ENCODE results near the gene ARFRP1. TPM values are rescaled to one million over a fixed set of nuclear protein-coding genes. Genes with fewer than 3 reads are reported as not detected.

Gene ARFRP1
- total and polyA plus RNA-seq, 2 of the 13 experiments (the other 11 are each of a cell fraction or from before 2014, with no cell fraction given) = 32.0 to 51.1 TPM

- peak; percentile 76; the same call in 1 of the 2 replicates for TF ChIP-seq MIER3 (CRISPR knock-in tag; IDR thresholded peaks at IDR 0.05; ENCODE audit: borderline replicate concordance)
- no peak for TF ChIP-seq ZNF775 (CRISPR knock-in tag; IDR thresholded peaks at IDR 0.05; ENCODE audit: borderline replicate concordance)
- peak; percentile 35; the same call in 1 of the 2 replicates for TF ChIP-seq HMGXB3 (CRISPR knock-in tag; IDR thresholded peaks at IDR 0.05; ENCODE audit: borderline replicate concordance)
- TF ChIP-seq TERF1 (CRISPR knock-in tag; IDR thresholded peaks at IDR 0.05) = no peak
- peak; percentile 97 for TF ChIP-seq MED1 (CRISPR knock-in tag; IDR thresholded peaks at IDR 0.05)
- TF ChIP-seq ZNF33B (CRISPR knock-in tag; IDR thresholded peaks at IDR 0.05) = peak; percentile 93; the same call in 1 of the 2 replicates
- no peak for TF ChIP-seq NONO (IDR thresholded peaks at IDR 0.05)
- TF ChIP-seq NONO (CRISPR knock-in tag; conservative IDR thresholded peaks at IDR 0.05) = peak; percentile 98
- TF ChIP-seq MIXL1 (CRISPR knock-in tag; IDR thresholded peaks at IDR 0.05) = peak; percentile 46
- peak; percentile 82; the same call in 1 of the 2 replicates for TF ChIP-seq ETV5 (CRISPR knock-in tag; IDR thresholded peaks at IDR 0.05; ENCODE audit: borderline replicate concordance)
- 0 out of 2 replicates have a peak, but pooled peaks have one; percentile 30 for TF ChIP-seq BHLHE40 (IDR thresholded peaks at IDR 0.05; ENCODE audit: low read length)
- TF ChIP-seq TRIM24 (CRISPR knock-in tag; IDR thresholded peaks at IDR 0.05) = no peak
- TF ChIP-seq ZNF746 (CRISPR knock-in tag; IDR thresholded peaks at IDR 0.05) = peak; percentile 99
- peak; percentile 91 for TF ChIP-seq ZNF503 (CRISPR knock-in tag; IDR thresholded peaks at IDR 0.05)
- TF ChIP-seq ZC3H13 (CRISPR knock-in tag; IDR thresholded peaks at IDR 0.05) = peak; percentile 95
- peak; percentile 93 for TF ChIP-seq ZNF772 (CRISPR knock-in tag; IDR thresholded peaks at IDR 0.05)
- peak; percentile 58; the same call in 1 of the 2 replicates for TF ChIP-seq ZFAT (CRISPR knock-in tag; conservative IDR thresholded peaks at IDR 0.05)
- TF ChIP-seq FIP1L1 (IDR thresholded peaks at IDR 0.05; ENCODE audit: borderline replicate concordance, insufficient read depth, low read depth, low read length) = no peak
- TF ChIP-seq ZBTB42 (CRISPR knock-in tag; IDR thresholded peaks at IDR 0.05) = peak; percentile 52; the same call in 1 of the 2 replicates
- no peak for TF ChIP-seq ZNF354B (CRISPR knock-in tag; IDR thresholded peaks at IDR 0.05)
- TF ChIP-seq SNAPC5 (CRISPR knock-in tag; IDR thresholded peaks at IDR 0.05; ENCODE audit: borderline replicate concordance) = 0 out of 2 replicates have a peak, but pooled peaks have one; percentile 67
- peak; percentile 85 for TF ChIP-seq ZNF670 (CRISPR knock-in tag; IDR thresholded peaks at IDR 0.05; ENCODE audit: borderline replicate concordance)
Measured at GRCh38 chr20:63739130-63740069, 31.6 kb upstream of the ARFRP1 start, which contains the start of gene SLC2A4RG (continued).
